HG03460 (cell line): ENCODE measurements around the gene HPS3.
A peak's percentile ranks its signal among the peaks of the same experiment; 100 is the strongest.
"Not testable (repeated sequence)": the region's sequence is repeated elsewhere in the genome, so short reads cannot be mapped to it uniquely, and the experiment has no call there.

Experiments
- ATAC-seq: cut with Tn5 transposase; IDR thresholded peaks from one replicate; pipeline ENCODE4 v1.9.1; 2021; ENCODE audit not compliant: unreplicated experiment

The HPS3 gene

DNA sequence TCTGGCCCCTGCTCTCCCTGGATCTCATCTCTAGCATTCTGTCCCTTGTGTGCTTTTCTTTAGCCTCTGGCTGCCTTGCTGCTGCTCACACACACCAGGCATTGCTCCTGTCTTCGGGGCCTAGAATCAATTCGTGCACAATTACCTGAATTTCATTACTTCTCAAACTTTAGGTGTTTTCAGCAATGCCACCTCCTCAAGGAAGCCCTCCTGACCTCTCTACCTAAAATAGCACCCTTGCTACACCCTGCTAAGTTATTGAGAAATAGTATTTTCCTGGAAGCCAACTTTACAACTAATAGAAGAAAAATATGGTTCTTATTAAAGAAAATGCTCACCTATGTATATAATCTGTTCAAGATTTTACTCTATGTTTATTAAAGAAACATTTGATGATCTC, 51.7 kb downstream of the HPS3 start:
- ATAC-seq, result no peak

DNA sequence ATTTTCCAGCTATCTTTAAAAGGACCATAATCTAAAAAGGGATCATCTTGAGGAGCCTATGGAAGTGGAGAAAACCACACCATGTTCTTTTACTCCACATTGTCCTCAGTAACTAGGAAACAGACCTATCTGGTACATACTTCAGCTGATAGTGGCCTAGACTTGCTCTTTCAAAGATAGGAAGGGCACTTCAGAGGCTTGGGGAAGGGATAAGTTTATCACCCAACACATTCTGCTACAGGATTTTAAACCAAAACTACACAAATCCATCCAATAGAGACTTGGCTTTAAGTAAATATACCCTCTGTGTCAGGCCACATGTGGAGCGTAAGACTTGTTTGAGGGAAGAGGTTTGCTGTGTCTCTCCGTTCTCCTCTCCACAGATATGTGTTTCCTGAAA, 56.8 kb downstream of the HPS3 start:
- no peak for ATAC-seq

DNA sequence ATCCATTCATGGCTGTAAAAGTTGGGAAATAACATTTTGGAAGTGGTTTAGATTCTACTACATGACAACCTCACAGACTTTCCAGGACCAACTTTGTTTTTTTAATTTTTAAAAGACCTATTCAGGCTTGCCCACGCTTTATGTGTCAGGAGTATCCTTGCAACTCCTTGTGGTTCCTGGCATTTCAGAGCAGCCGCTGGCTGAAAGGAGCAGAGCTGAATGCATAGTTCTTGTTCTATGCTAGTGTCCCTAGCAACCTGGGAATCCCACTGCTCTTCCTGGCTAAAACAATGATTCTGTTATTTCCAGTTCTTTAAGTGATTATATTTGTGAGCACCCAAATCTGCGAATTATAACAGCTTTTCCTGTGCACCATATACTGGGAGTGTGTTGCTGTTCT, 57.3 kb downstream of the HPS3 start:
- no peak for ATAC-seq

DNA sequence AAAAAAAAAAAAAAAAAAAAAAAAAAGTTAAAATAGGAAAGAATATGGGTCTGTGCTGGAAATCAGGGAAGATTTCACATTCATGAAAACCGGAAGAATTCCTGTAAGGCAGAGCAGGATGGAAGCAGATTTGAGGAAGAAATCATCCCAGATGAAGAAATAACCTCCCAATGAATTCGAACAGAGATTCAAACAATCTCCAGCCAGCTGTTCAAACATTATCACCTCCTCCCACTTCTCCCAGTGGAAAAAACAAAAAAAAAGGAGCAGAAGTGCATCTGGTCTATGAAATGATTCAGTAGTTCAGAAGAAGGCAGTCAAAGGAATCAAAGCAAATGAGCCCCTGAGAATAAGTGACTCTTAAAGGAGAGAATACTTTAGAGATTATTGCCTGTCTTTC, 59.1 kb downstream of the HPS3 start:
- no peak for ATAC-seq

DNA sequence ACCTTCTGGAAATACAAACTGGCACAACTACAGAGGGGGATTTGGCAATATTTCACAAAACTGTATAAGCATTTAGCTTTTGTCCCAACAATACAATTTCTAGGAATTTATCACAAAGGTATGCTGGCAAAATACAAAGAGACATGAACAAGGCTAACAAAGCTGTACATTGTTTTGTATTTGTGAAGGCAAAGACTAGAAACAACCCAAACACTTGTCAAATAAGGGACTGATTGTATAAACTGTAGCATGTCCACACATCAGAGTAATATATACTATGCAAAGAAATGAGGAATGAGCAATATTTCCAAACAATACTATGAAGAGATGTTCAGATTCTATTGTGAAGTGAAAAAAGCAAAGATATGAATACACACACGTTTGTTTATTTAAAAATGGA, 65.8 kb downstream of the HPS3 start:
- ATAC-seq, result no peak

DNA sequence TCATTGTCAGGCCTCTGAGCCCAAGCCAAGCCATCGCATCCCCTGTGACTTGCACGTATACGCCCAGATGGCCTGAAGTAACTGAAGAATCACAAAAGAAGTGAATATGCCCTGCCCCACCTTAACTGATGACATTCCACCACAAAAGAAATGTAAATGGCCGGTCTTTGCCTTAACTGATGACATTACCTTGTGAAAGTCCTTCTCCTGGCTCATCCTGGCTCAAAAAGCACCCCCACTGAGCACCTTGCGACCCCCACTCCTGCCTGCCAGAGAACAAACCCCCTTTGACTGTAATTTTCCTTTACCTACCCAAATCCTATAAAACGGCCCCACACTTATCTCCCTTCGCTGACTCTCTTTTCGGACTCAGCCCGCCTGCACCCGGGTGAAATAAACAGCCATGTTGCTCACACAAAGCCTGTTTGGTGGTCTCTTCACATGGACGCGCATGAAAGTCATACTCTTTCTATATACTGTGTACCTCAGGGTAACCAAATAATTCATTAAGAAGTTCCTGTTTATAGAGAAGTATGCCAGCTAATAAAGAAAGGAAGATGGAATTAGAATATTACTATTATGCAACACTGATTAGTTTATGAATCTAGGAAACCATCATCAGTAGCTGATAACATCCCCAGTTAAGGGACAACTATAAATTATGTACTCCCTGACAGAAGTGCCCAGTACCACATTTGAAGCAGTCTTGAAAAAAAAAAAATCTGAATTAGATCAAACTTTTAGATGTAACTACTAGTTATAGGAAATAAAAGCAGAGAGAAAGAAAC, 67.6 kb downstream of the HPS3 start:
- ATAC-seq, result not testable (repeated sequence)

DNA sequence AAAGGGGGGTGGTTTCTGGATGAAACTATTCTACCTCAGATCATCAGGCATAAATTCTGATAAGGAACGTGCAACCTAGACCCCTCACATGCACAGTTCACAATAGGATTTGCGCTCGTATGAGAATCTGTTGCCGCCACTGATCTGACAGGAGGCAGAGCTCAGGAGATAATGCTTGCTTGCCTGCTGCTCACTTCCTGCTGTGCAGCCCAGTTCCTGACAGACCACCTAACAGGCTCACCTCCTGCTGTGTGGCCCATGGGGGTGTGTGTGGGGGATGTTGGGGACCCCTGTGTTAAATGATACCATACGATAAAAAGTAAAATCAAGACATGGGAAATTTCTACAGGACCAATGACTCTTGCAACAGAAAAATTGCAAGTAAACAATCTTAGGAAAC, 68.2 kb downstream of the HPS3 start:
- ATAC-seq, result no peak

DNA sequence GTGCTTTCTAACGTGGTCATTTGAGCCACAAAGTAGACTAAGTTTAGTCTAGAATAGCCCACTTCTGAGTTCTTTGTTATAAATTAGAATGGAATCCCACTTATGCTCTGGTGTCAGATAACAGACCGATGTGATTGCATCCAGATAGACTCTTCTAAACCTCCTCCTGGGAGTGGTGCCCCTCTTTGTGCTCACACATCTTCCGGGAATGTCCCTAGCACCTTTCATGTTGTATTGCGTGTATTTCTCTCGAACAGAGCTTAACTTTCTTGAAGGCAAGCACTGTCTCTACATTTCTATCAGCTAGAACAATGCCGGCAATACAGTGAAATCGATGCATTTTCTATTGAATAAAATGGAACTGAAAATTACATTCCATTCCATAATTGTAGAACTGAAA, 69.2 kb downstream of the HPS3 start:
- no peak for ATAC-seq

DNA sequence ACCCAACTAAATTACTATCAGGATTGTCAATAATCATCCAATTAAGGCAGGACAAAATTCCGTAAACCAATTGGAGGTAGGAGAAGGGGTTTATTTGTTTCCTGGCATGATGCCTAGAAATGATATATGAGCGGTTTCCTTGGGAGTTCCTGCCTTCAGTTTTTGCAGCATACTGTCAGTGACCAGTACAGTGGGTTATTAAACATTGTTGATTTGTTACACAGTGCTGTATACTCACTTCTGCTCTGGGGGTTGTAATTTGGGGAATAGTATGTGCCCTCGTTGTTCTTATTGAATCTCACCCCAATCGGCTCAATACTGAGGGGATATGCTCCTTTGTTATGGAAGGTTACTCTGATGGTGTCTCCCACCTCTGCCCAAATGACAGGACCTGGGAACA, 70.0 kb downstream of the HPS3 start:
- ATAC-seq, result no peak

DNA sequence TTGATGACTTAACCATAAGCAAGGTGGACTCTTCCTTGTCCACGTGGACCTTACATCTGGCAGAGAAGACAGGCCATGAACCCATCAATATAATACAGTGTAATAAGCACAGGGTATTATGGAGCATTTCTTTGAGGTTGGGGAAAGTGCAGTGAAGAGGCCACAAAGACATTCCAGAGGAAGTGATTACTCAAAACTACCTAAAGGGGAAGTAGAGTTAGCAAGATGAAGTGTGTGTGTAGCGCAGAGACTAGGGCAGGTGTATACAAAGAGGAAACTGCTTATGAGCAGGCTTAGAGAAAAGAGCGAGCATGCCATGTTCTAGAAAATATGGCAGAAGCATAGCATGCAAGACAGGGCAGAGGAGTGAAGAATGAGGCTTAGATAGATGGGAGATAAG, 74.3 kb downstream of the HPS3 start:
- ATAC-seq, result peak; percentile 98

DNA sequence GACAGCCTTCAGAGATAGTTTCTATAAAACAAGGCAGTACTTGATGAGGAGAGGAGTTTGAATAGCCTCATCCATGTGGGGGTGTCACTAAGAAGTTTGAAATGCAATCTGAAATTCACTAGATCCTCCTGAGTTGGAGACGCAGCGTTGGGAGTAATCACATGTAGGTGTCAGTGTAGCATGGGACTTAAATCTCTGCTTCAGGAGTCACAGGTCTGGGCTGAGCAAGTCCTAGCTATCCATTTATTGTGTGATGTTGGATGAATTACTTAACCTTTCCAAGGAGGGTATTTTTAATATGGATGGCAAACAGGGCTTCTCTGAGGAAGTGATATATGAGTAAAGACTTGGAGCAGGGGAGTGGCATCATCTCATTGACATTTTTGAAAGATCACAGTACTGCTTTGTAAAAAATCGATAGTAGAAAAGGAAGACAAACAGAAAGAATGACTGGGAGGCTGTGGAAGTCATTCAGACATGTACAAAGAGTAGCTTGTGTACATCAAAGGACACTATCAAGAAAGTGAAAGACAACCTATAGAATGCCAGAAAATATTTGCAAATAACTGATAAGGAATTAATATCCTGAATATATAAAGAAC, 75.1 kb downstream of the HPS3 start:
- ATAC-seq, result no peak

DNA sequence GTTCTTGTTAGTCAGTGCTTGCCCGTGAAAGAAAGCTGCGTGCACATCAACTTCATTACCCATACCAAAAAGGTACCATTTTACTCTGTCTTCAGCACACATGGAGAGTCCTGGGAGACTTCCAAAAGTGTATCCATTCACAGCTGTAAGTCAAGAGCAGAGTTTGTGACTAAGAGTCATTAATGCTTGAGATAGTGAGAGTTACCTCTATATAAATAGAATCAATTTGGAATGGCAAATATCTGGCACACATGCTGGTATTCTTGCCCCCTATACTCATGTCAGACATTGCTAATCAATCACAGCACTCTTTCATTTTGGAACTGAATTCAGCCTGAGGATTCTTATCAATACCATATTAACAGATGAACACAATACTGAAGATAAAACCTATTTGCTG, 78.0 kb downstream of the HPS3 start:
- ATAC-seq, result no peak

DNA sequence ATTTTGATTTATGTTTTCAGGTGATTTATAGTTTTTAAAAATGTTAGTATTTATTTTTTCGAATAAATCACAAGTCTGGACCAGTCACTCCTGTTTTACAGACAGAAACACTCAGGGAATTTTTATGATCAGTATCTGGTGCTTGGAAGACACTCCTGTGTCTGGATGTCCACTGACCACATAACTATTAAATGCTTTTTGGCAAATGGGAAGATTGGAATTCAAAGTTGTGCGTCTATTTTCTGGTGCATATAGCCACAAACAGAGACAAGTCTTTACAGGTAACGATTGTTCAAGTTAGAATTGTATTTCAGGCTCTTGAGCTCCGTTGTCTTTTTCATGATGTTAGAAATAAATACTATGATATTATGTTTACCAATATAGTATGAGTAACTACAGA, 80.0 kb downstream of the HPS3 start:
- ATAC-seq, result no peak

DNA sequence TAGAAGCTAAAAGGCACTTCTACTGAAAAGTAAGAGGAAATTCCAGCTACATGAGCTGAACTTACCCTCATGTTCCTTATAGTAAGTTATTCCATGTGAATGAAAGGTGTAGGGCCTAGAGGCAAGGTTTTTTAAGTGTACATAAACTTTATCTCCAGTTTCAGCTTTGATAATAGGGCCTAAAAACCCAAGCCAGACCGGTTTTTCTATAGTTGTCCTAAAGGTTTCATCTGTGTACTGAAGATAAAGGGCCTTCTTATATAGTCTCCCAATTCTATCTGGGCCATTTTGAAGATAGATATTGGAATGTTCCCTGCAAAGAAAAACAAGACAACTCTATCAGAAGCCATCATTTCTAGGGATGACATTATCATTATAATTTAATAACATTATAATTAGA, 82.9 kb downstream of the HPS3 start:
- ATAC-seq, result no peak

DNA sequence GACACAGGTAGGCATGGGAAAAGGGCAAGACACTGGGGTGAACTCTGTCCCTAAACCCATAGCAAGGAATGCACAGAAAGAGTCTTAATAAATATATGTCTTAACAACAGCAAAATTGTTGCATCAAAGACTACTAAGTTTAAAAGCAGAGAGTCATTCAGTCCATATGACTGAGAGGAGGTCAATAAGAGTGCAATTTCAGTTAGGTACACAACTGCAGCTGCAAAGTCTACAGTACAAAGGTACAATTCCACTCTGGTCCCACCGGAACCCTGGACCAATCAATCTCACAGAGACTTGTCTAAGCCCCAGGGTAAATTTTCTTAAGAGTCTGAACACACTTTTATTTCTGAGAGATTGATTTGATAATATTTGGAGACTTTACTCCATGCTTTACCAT, 85.3 kb downstream of the HPS3 start:
- ATAC-seq, result no peak

DNA sequence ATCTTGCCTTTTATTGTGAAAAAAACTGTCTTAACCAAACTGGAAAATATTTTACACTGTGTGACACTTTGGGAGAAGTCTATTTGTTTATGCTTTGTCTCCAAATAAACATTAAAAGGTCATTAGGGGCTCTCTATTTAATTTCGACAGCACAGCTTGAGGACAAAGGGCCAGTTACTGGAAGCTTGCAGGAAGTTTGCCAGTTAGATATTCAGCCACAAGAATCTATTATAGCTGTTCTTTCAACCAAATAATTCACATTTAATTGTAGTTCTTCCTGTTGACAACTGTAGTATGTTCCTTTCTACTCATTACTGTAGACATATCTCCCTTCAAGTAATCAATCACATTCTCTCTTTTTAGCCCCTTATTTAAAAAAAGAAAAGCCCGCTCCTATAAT, 86.1 kb downstream of the HPS3 start:
- ATAC-seq, result no peak

DNA sequence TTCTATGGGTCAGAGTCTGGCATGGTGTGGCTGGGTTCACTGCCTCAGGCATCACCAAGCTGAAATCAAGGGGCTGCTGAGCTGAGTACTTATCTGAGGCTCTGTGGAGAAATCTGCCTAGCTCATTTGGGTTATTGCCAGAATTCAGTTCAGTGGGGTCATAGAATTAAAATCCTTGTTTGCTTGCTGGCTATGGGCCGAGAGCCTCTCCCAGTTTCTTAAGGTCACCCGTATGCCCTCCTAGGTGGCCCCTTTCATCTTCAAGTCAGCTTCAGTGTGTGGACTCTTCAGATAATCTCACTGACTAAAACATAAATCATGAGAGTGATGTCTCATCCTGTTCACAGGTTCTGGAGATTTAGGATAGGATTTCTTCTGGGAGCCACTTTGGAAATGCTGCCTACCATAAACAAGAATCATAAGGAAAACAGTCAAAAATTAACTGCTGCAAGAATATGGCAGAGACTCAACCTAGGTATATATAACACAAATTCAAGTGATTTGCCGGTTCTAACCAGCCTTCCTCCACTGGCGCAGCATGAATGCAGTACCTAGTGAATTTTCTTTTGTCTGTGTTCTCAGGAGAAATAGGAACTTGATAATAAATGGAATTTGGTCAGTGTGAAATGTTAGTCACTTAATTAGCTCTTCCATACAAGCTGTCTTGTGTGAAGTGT, 86.9 kb downstream of the HPS3 start:
- no peak for ATAC-seq

DNA sequence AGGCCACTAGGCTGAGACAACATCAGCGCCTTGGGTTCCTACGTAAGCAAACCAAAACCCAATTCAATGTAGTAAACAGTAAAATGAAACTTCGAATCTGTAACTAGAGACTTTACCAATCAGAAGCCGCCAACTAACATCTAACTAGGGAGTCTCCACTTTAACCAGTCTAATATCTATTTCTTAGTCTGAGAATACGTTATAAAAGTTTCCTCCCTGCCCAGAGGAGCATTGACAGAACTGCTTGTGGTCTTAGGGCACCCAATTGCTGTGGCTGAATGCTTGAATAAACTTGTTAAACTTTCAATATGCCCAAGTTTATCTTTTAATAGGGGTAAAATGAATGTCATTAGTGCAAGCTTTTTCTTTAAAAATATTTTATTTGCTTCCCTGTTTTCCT, 87.9 kb downstream of the HPS3 start:
- ATAC-seq, result no peak

DNA sequence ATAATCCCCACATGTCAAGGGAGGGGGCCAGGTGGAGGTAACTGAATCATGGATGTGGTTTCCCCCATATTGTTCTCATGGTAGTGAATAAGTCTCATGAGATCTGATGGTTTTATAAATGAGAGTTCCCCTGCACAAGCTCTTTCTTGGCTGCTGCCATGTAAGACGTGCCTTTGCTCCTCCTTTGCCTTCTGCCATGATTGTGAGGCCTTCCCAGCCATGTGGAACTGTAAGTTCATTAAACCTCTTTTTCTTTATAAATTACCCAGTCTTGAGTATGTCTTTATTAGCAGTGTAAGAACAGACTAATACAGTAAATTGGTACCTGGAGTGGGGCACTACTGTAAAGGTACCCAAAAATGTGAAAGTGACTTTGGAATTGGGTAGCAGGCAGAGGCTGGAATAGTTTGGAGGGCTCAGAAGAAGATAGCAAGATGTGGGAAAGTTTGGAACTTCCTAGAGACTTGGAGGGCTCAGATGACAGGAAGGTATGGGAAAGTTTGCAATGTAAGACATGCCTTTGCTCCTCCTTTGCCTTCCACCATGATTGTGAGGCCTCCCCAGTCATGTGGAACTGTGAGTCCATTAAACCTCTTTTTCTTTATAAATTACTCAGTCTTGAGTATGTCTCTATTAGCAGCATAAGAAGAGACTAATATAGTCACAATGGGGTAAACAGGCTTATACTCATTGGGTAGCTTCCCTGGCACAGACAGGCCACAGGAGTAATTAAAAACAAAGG, 90.1 kb downstream of the HPS3 start:
- not testable (repeated sequence) for ATAC-seq

DNA sequence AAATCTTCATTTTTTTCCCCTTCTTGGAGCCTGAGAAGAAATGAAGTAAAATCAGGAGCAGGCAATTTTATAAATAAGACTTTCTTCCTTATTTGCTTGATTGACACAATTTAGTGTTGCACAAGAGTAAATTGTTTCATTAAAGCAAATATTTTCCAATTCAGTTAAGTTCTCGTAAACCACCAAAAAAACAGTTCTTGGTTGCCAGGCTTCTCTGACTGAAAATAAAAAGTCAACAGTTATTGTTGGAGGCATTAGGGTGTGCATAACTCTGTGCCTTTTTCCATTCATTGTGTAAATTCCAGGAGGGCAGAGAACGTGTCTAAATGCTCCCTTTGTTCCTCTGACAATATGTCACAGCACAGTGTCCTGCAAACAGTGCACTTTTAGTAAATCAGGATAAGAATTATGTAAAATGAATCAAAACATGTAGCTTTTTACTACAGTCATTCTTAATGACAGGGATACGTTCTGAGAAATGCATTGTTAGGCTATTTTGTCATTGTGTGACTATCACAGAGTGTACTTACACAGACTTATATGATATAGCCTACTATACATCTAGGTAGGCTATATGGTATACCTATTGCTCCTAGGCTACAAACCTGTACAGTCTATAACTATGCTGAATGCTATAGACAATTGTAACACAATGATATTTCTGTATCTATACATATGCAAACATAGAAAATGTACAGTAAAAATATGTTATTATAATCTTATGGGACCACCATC, 92.5 kb downstream of the HPS3 start, which contains the start of gene CP:
Gene CP, minus strand, starts transcription at position 47 of the 735 bp plus-strand sequence. Its CDS starts 37 bp downstream, at position 10.
- no peak for ATAC-seq
